22Rv1 (cell line): ENCODE measurements around the gene WDR70.
"Not testable (repeated sequence)": the region's sequence is repeated elsewhere in the genome, so short reads cannot be mapped to it uniquely, and the experiment has no call there.

Source experiments
- H3K27ac ChIP-seq: fragments of 450-650 bp; 2 replicates; pipeline ENCODE4 v1.5.1; 2017
- ZFX ChIP-seq: fragments of 450-650 bp; IDR thresholded peaks from 2 replicates; pipeline ENCODE4 v1.6.1; 2017; ENCODE audit warnings: antibody characterized with exemption, borderline replicate concordance
- TF ChIP-seq, protein P1 (sequence below): fragments of 450-650 bp; IDR thresholded peaks from 2 replicates; pipeline ENCODE4 v1.5.1; 2017; ENCODE audit warnings: mild to moderate bottlenecking

WDR70 gene

DNA sequence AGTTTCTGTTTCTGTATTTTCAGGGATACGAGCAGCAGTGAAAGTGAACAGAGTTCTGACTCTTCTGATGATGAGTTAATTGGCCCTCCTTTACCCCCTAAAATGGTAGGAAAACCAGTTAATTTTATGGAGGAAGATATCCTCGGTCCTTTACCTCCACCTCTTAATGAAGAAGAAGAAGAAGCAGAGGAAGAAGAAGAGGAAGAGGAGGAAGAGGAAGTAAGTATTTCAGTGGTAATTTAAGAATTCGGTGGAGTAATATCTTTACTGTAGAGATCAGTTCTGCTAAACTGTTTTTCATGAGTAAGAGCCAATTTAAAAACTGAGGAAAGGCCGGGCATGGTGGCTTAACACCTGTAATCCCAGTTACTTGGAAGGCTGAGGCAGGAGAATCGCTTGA is 17.2 kb downstream of the WDR70 start:
- TF ChIP-seq ZFX, result no peak
- TF ChIP-seq, protein P1, sequence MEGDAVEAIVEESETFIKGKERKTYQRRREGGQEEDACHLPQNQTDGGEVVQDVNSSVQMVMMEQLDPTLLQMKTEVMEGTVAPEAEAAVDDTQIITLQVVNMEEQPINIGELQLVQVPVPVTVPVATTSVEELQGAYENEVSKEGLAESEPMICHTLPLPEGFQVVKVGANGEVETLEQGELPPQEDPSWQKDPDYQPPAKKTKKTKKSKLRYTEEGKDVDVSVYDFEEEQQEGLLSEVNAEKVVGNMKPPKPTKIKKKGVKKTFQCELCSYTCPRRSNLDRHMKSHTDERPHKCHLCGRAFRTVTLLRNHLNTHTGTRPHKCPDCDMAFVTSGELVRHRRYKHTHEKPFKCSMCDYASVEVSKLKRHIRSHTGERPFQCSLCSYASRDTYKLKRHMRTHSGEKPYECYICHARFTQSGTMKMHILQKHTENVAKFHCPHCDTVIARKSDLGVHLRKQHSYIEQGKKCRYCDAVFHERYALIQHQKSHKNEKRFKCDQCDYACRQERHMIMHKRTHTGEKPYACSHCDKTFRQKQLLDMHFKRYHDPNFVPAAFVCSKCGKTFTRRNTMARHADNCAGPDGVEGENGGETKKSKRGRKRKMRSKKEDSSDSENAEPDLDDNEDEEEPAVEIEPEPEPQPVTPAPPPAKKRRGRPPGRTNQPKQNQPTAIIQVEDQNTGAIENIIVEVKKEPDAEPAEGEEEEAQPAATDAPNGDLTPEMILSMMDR, result no peak
- no peak overlapping the region for H3K27ac ChIP-seq

DNA sequence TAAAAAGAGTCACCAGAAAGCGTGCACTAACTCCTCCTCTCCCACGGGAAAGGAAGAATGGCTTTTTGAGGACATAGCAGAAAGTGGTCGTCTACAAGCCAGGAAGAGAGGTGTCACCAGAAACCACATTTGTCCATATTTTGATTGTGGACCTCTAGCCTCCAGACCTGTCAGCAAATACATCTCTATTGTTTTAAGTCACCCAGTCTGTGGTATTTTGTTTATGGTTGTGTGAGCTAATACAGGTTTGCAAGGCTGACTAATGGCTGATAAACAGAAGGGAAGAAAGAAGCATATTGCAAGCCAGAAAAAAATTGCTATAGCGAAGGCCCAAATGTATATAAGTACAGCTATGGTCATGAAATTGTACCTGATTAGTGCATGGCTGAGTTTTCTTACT is 21.4 kb downstream of the WDR70 start:
- TF ChIP-seq, protein P1, result no peak
- TF ChIP-seq ZFX, result no peak
- no peak overlapping the region for H3K27ac ChIP-seq

DNA sequence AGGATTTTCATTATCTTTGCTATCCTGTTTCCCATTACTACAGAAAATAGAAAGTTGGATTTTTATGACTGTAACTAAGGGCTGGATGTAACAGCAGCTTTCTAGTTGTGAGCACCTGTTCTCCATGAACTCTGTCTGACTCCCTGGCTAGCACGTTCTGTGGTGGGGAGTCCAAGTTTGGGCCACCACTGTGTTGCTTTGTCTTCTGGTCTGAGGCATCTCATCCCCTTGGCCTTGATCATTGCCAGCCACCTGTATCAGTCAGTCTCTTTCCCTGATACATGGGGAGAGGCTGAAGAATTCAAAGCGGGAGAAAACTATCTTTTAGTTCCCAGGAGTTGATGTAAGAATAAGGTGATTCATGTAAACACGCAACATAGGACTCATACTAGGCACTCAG is 33.4 kb downstream of the WDR70 start:
- TF ChIP-seq ZFX, result no peak
- TF ChIP-seq, protein P1, result no peak
- H3K27ac ChIP-seq, result no peak overlapping the region

DNA sequence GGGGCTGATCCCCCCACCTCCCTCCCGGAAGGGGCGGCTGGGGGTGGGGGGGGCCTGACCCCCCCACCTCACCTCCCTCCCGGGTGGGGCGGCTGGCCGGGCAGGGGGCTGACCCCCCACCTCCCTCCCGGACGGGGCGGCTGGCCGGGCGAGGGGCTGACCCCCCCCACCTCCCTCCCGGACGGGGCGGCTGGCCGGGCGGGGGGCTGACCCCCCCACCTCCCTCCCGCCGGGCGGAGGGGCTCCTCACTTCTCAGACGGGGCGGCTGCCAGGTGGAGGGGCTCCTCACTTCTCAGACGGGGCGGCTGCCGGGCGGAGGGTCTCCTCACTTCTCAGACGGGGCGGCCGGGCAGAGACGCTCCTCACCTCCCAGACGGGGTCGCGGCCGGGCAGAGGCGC is 36.3 kb downstream of the WDR70 start:
- H3K27ac ChIP-seq, result not testable (repeated sequence)

DNA sequence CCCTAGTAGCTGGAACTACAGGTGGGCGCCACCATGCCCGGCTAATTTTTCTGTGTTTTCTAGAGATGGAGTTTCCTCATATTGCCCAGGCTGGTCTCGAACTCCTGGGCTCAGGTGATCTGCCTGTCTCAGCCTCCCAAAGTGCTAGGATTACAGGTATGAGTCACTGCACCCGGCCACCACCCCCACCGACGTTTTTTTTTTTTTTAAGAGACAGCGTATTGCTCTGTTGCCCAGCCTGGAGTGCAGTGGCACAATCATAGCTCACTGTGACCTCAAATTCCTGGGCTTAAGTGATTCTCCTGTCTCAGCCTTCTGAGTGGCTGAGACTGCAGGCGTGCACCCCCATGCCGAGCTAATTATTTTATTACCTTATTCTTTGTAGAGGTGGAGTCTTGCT is 38.2 kb downstream of the WDR70 start:
- TF ChIP-seq, protein P1, result no peak
- no peak for TF ChIP-seq ZFX
- no peak overlapping the region for H3K27ac ChIP-seq

DNA sequence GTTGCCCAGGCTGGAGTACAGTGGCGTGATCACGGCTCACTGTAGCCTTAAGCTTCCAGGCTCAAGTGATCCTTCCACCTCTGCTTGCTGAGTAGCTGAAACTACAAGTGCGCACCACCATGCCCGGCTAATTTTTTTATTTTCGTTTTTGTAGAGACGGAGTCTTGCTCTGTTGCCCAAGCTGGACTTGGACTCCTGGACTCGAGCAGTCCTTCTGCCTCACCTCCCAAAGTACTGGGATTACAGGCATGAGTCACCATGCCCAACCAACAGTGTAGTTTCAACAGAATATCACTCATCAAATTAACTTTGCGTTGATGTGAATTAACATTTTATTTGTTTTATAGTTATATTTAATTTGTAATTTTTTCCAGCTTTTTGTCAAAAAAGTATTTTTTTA is 45.3 kb downstream of the WDR70 start:
- TF ChIP-seq, protein P1, result no peak
- TF ChIP-seq ZFX, result no peak

DNA sequence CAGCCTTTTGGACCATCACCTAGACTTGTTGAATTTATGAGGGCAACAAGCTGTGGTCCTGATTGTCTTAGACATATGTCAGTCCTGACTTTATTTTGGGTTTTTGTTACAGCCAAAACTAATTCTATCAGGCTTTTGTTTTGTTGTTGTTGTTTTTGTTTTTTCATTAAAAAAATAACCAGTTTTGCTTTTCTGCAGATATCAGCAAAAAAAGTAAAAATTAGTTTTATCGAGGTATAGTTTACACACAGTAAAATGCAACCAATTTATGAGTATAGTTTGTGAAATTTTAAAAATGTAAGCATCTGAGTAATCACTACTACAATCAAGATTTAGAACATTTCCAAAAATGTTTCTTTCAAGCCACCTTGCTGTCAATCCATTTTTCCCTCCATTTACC is 48.9 kb downstream of the WDR70 start:
- no peak overlapping the region for H3K27ac ChIP-seq
- TF ChIP-seq, protein P1, result no peak
- no peak for TF ChIP-seq ZFX

More for the DNA sequence above, 45.3 kb downstream of the WDR70 start:
- H3K27ac ChIP-seq, result no peak overlapping the region

DNA sequence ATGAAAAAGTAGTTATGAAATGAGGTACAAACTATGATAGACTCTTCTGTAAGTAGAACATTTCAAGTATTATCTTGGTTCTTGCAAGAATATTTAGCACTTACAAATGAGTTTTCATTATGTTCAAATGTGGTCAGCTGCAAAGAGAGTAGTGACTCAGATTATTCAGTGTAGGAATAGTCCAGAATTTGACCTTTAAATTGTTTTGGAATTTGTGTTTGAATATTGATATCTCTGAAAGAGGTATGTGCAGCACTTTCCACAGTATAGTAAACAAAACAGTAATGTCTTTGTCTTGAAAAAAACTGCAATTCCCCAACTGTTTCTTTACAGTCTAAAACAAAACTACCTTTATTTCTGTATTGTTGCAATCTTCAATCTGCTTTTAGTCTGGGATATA is 56.1 kb downstream of the WDR70 start:
- no peak for TF ChIP-seq ZFX
- TF ChIP-seq, protein P1, result no peak

More for the DNA sequence above, 56.1 kb downstream of the WDR70 start:
- H3K27ac ChIP-seq, result no peak overlapping the region
